Fibroblast of lung (primary cell): ENCODE results near the gene TRIM62. TPM values are rescaled to one million over a fixed set of nuclear protein-coding genes. Genes with fewer than 3 reads are reported as not detected.
"Not testable (repeated sequence)": the region's sequence is repeated elsewhere in the genome, so short reads cannot be mapped to it uniquely, and the experiment has no call there.

Experiments used
- DNase-seq, 2 donors: peaks; one replicate each; pipeline versions ENCODE4 v3.0.0 to v3.0.0-alpha.2; 2010; ENCODE audit warnings: low read depth in 2 of 2
- H2AFZ ChIP-seq: 2 replicates; pipeline ENCODE4 v1.5.1; 2012; ENCODE audit warnings: low read length, control low read depth, inconsistent platforms
- H3K27ac ChIP-seq: 2 replicates; pipeline ENCODE4 v1.5.1; 2011; ENCODE audit warnings: low read length, control low read depth; ENCODE audit not compliant: insufficient read depth
- H3K27me3 ChIP-seq: 2 replicates; pipeline ENCODE4 v1.5.1; 2011; ENCODE audit warnings: mild to moderate bottlenecking, low read length; ENCODE audit not compliant: control insufficient read depth, insufficient read depth
- H3K36me3 ChIP-seq: 2 replicates; pipeline ENCODE4 v1.5.1; 2011; ENCODE audit warnings: low read length; ENCODE audit not compliant: control insufficient read depth, insufficient read depth
- H3K4me1 ChIP-seq: 2 replicates; pipeline ENCODE4 v1.5.1; 2011; ENCODE audit warnings: low read length; ENCODE audit not compliant: control insufficient read depth, insufficient read depth; ENCODE audit errors: extremely low read depth
- H3K4me2 ChIP-seq: 2 replicates; pipeline ENCODE4 v1.5.1; 2011; ENCODE audit warnings: low read length, control low read depth; ENCODE audit not compliant: insufficient read depth; ENCODE audit errors: extremely low read depth
- H3K4me3 ChIP-seq, 4 experiments: fragments of 200-600 bp in 1 of 4; sonication (generic) in 1 of 4; replicated peaks in 1 of 4; 2 replicates each; pipeline ENCODE4 v1.5.1; 2011 to 2016; ENCODE audit warnings: low read length in 4 of 4, low read depth in 3 of 4, mild to moderate bottlenecking in 3 of 4, control low read depth in 2 of 4, inconsistent platforms in 1 of 4, mixed read lengths in 1 of 4; ENCODE audit not compliant: insufficient read depth in 1 of 4; ENCODE audit errors: control extremely low read depth in 1 of 4
- H3K79me2 ChIP-seq: 2 replicates; pipeline ENCODE4 v1.5.1; 2012; ENCODE audit warnings: mild to moderate bottlenecking, low read length, inconsistent platforms; ENCODE audit not compliant: control insufficient read depth, insufficient read depth
- H3K9ac ChIP-seq: 2 replicates; pipeline ENCODE4 v1.5.1; 2011; ENCODE audit warnings: mild to moderate bottlenecking, low read length, control low read depth; ENCODE audit not compliant: insufficient read depth
- H3K9me3 ChIP-seq: 2 replicates; pipeline ENCODE4 v1.5.1; 2012; ENCODE audit warnings: low read depth, low read length; ENCODE audit not compliant: control insufficient read depth, insufficient read depth
- H4K20me1 ChIP-seq: 2 replicates; pipeline ENCODE4 v1.5.1; 2011; ENCODE audit warnings: low read length; ENCODE audit not compliant: control insufficient read depth, insufficient read depth; ENCODE audit errors: extremely low read depth
- EZH2 ChIP-seq: IDR thresholded peaks from 2 replicates; pipeline ENCODE4 v1.5.1; 2012; ENCODE audit warnings: low read length, control low read depth, mild to moderate bottlenecking; ENCODE audit errors: missing control alignments
- polyA plus RNA-seq, 2 donors: library from polyadenylated mRNA; depleted of rRNA in 1 of 2; stranded (reverse) in 1 of 2; unstranded in 1 of 2; fragments of >200 nt; gene quantifications; 2 replicates each; pipeline ENCODE4 v1.2.1, GENCODE V29; 2011 to 2012; ENCODE audit warnings: missing spikeins in 1 of 2
- total RNA-seq: library from RNA; depleted of rRNA; stranded (reverse); fragments of >200 nt; gene quantifications from 2 replicates; pipeline ENCODE4 v1.2.1, GENCODE V29; 2014
- TF ChIP-seq, protein P1 (sequence below), 2 donors: IDR thresholded peaks in 1 of 2; conservative IDR thresholded peaks in 1 of 2; 1 replicate in 1 of 2; 2 replicates in 1 of 2; pipeline ENCODE4 v1.5.1; 2011 to 2012; ENCODE audit warnings: low read length in 2 of 2, control low read depth in 1 of 2, inconsistent platforms in 1 of 2, low read depth in 1 of 2, mild to moderate bottlenecking in 1 of 2

TRIM62 gene
- total and polyA plus RNA-seq, 2 donors (not counting 1 experiment from before 2014, with no cell fraction given): 1.8 to 2.4 TPM

DNA sequence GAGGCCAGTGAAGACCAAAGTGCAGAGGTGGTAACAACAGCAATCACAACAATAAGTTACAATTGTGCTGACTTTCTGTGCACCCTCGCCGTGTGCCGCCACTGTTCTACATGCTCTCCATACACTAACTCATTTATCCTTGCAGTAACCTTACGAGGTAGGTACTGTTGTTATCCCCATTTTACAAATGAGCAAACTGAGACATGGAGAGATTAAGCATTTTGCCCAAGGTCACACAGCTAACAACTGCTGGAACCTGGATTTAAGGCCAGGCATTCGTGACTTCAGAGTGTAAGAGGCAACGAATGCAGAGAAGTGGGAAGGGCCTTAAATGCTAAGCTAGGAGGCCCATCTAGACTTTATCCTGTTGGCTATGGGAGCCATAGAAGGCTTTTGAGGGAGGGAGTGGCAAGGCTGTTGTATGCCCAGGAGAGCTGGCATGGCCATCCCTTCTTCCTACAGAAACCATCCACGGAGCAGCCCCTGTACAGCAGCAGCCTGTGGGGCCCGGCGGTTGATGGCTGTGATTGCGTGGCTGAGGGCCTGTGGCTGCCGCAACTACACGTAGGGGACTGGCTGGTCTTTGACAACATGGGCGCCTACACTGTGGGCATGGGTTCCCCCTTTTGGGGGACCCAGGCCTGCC, 64.3 kb downstream of the TRIM62 start:
- no peak for TF ChIP-seq EZH2
- TF ChIP-seq, protein P1, sequence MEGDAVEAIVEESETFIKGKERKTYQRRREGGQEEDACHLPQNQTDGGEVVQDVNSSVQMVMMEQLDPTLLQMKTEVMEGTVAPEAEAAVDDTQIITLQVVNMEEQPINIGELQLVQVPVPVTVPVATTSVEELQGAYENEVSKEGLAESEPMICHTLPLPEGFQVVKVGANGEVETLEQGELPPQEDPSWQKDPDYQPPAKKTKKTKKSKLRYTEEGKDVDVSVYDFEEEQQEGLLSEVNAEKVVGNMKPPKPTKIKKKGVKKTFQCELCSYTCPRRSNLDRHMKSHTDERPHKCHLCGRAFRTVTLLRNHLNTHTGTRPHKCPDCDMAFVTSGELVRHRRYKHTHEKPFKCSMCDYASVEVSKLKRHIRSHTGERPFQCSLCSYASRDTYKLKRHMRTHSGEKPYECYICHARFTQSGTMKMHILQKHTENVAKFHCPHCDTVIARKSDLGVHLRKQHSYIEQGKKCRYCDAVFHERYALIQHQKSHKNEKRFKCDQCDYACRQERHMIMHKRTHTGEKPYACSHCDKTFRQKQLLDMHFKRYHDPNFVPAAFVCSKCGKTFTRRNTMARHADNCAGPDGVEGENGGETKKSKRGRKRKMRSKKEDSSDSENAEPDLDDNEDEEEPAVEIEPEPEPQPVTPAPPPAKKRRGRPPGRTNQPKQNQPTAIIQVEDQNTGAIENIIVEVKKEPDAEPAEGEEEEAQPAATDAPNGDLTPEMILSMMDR (conservative IDR thresholded peaks at IDR 0.05 in 1 of 2, IDR thresholded peaks at IDR 0.05 in 1 of 2; ENCODE audit: low read depth in 1 of 2, low read length in 2 of 2): no peak
- no peaks in the 10 kb centered on the region for H3K36me3 ChIP-seq
- H3K79me2 ChIP-seq: no peaks in the 10 kb centered on the region
- no peaks in the 10 kb centered on the region for H3K9me3 ChIP-seq
- H3K4me1 ChIP-seq: no peaks in the 10 kb centered on the region
- no peak for DNase-seq
- no peak overlapping the region for H3K4me2 ChIP-seq
- H4K20me1 ChIP-seq: no peaks in the 10 kb centered on the region
- H3K27me3 ChIP-seq: no peaks in the 10 kb centered on the region
- H3K4me3 ChIP-seq: no peak overlapping the region
- H3K27ac ChIP-seq: no peak overlapping the region
- H2AFZ ChIP-seq: no peak overlapping the region
- no peak overlapping the region for H3K9ac ChIP-seq

DNA sequence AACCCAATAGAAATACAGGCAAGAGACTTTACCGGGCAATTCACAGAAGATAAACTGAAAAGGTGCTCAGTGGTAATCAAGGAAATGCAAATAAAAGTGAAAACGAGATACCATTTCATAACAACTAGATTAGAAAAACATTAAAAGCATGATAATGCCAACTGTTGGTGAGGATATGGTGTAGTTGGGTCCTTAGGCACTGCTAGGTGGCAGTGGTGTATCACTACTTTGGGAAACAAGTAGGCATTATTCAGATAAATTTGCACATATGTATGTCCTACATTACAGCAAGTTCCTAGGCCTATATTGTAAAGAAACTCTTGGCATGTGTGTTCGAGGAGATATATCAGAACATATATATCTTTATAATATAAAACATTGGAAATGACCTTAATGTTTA, 69.9 kb downstream of the TRIM62 start:
- Histone ChIP-seq H3K4me1 (no peaks in the 10 kb centered on the region), H3K9me3 (no peaks in the 10 kb centered on the region), H3K36me3 (no peaks in the 10 kb centered on the region), H3K9ac (no peak overlapping the region), H4K20me1 (no peaks in the 10 kb centered on the region), H3K79me2 (no peaks in the 10 kb centered on the region), H3K27me3 (no peaks in the 10 kb centered on the region), H3K27ac (no peak overlapping the region), H3K4me3 (no peak overlapping the region), H2AFZ (no peak overlapping the region), H3K4me2 (no peak overlapping the region)
- TF ChIP-seq EZH2: no peak
- TF ChIP-seq, protein P1 (conservative IDR thresholded peaks at IDR 0.05 in 1 of 2, IDR thresholded peaks at IDR 0.05 in 1 of 2; ENCODE audit: low read depth in 1 of 2, low read length in 2 of 2): peak; percentile 44 to 60
- DNase-seq: peak; percentile 22 to 64

DNA sequence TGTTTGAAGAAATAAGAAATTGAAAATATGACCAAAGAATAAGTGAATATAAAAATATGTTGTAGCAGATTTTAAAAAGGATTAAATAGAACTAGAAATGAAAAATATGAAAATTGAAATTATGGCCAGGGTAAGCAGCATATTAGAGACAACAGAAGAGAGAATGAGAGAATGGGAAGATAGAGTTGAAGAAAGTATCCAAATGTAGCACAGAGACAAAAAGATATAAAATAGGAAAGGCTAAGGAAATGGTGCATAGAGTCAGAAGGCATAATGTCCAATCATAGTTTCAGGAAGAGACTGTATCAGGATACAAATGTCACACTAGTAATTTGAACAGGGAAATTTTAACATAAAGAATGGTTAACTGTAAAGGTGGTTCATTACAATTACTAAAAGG, 71.4 kb downstream of the TRIM62 start:
- Histone ChIP-seq H2AFZ (no peak overlapping the region), H3K4me3 (no peak overlapping the region), H3K9ac (no peak overlapping the region), H4K20me1 (no peaks in the 10 kb centered on the region), H3K79me2 (no peaks in the 10 kb centered on the region), H3K27me3 (no peaks in the 10 kb centered on the region), H3K36me3 (no peaks in the 10 kb centered on the region), H3K4me2 (no peak overlapping the region), H3K9me3 (no peaks in the 10 kb centered on the region), H3K27ac (no peak overlapping the region), H3K4me1 (no peaks in the 10 kb centered on the region)
- TF ChIP-seq EZH2: no peak
- TF ChIP-seq, protein P1 (conservative IDR thresholded peaks at IDR 0.05 in 1 of 2, IDR thresholded peaks at IDR 0.05 in 1 of 2; ENCODE audit: low read depth in 1 of 2, low read length in 2 of 2): no peak
- no peak for DNase-seq

DNA sequence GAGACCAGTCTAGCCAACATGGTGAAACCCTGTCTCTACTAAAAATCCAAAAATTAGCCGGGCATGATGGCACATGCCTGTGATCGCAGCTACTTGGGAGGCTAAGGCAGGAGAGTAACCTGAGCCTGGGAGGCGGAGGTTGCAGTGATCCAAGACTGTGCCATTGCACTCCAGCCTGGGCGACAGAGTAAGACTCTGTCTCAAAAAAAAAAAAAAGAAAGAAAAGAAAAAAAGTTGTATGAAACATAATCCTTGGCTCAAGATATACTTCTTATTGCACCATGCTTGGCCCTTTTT, 81.8 kb downstream of the TRIM62 start:
- H3K4me1 ChIP-seq: peaks cover 20% of the 10 kb centered on the region
- peak overlapping the region; percentile 100 for H3K27ac ChIP-seq
- not testable (repeated sequence) for H4K20me1 ChIP-seq, H3K9ac ChIP-seq, H3K27me3 ChIP-seq, H3K4me2 ChIP-seq, H3K4me3 ChIP-seq, H2AFZ ChIP-seq, H3K79me2 ChIP-seq, H3K9me3 ChIP-seq, DNase-seq, H3K36me3 ChIP-seq
